GM12878 (cell line): ENCODE data around the gene ABCC5. TPM values are rescaled to one million over a fixed set of nuclear protein-coding genes. Genes with fewer than 3 reads are reported as not detected.

Experiments used
- CBX3 ChIP-seq: fragments of 200-600 bp; sonication (generic); IDR thresholded peaks from 2 replicates; pipeline ENCODE4 v1.6.1; 2016; ENCODE audit warnings: low read depth, borderline replicate concordance
- EGR1 ChIP-seq, 2 experiments: IDR thresholded peaks; 1 replicate in 1 of 2; 2 replicates in 1 of 2; pipeline ENCODE4 v1.6.1; 2011 to 2012; ENCODE audit warnings: low read depth in 2 of 2, low read length in 2 of 2, borderline replicate concordance in 1 of 2, mild to moderate bottlenecking in 1 of 2, moderate library complexity in 1 of 2
- GATAD2B ChIP-seq: fragments of 450-650 bp; conservative IDR thresholded peaks from 2 replicates; pipeline ENCODE4 v1.6.1; 2017; ENCODE audit warnings: low read depth, mild to moderate bottlenecking, moderate library complexity
- LARP7 ChIP-seq: fragments of 450-650 bp; IDR thresholded peaks from 2 replicates; pipeline ENCODE4 v1.6.1; 2017; ENCODE audit warnings: mild to moderate bottlenecking
- NBN ChIP-seq: fragments of 450-650 bp; IDR thresholded peaks from 2 replicates; pipeline ENCODE4 v1.6.1; 2016
- RBBP5 ChIP-seq: fragments of 200-600 bp; sonication (generic); conservative IDR thresholded peaks from 2 replicates; pipeline ENCODE4 v1.6.1; 2016
- TARDBP ChIP-seq: IDR thresholded peaks from 2 replicates; pipeline ENCODE4 v1.6.1; 2016; ENCODE audit warnings: borderline replicate concordance
- TCF12 ChIP-seq: IDR thresholded peaks from 2 replicates; pipeline ENCODE4 v1.6.1; 2011; ENCODE audit warnings: low read depth, mild to moderate bottlenecking, low read length
- TCF3 ChIP-seq: IDR thresholded peaks from 2 replicates; pipeline ENCODE4 v1.6.1; 2012; ENCODE audit warnings: low read depth, mild to moderate bottlenecking, low read length, borderline replicate concordance; ENCODE audit not compliant: insufficient read depth
- TCF7 ChIP-seq: IDR thresholded peaks from 2 replicates; pipeline ENCODE4 v1.6.1; 2014; ENCODE audit warnings: antibody characterized with exemption, borderline replicate concordance
- polyA plus RNA-seq, 11 experiments: library from polyadenylated mRNA; depleted of rRNA in 4 of 11; unstranded in 6 of 11; stranded (reverse) in 5 of 11; fragments of >200 nt; fragmentation: Nextera tagmentation in 4 of 11; fragmentation: Illumina TruSeq in 1 of 11; extraction: Ambion mirVana in 4 of 11; extraction: Trizol in 1 of 11; gene quantifications; 1 replicate in 1 of 11; 2 replicates in 10 of 11; pipeline versions ENCODE4 v1.2.1 to v1.2.3, GENCODE V29; 2011 to 2016; ENCODE audit warnings: inconsistent platforms in 2 of 11, missing spikeins in 2 of 11, low read depth in 1 of 11
- total RNA-seq, 4 experiments: library from RNA; depleted of rRNA in 3 of 4; stranded (reverse); fragments of >200 nt in 3 of 4; fragmentation: Illumina TruSeq in 1 of 4; extraction: Trizol in 1 of 4; gene quantifications; 2 replicates each; pipeline versions ENCODE4 v1.2.1 to v1.2.3, GENCODE V29; 2013 to 2021
- TF ChIP-seq, protein P1 (sequence below): fragments of 450-650 bp; IDR thresholded peaks from 2 replicates; pipeline ENCODE4 v1.6.1; 2017; ENCODE audit warnings: low read depth, mild to moderate bottlenecking, moderate library complexity
- TF ChIP-seq, protein P2 (sequence below): fragments of 450-650 bp; IDR thresholded peaks from 2 replicates; pipeline ENCODE4 v1.6.1; 2014; ENCODE audit warnings: mild to moderate bottlenecking
- TF ChIP-seq, protein P3 (sequence below): IDR thresholded peaks from 2 replicates; pipeline ENCODE4 v1.6.1; 2012; ENCODE audit warnings: low read depth, low read length, improper control_type of control experiment
- TF ChIP-seq, protein P4 (sequence below): fragments of 450-650 bp; IDR thresholded peaks from 2 replicates; pipeline ENCODE4 v1.6.1; 2018; ENCODE audit warnings: mild to moderate bottlenecking, low read depth, moderate library complexity; ENCODE audit not compliant: partially characterized antibody
- TF ChIP-seq, protein P5 (sequence below): IDR thresholded peaks from 2 replicates; pipeline ENCODE4 v1.6.1; 2011; ENCODE audit warnings: low read depth, mild to moderate bottlenecking, low read length, moderate library complexity, borderline replicate concordance; ENCODE audit errors: extremely low read depth

ABCC5 gene
- total and polyA plus RNA-seq, 10 of the 15 experiments (the other 5 are each of a cell fraction or from before 2014, with no cell fraction given) = 6.0 to 17.8 (median 9.7) TPM

DNA sequence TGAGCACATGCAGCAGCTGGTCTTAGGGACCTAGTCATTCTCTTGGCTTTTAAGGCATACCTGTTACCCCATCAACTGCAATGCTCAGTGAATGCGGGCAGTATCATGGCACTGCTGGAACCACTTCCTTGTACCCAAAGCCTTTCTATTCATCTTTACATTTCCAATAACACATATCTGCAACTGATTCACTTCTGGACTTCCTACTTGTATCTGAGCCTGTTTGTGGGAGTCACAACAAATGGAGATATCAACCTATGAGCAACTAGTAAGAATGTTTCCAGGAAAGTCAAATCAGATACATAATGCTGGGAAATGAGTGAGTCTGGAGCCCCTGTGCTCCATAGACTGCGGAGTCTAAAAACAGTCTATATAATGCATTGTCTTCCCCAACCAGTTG, 71.6 kb downstream of the ABCC5 start (continued):
- TF ChIP-seq, protein P1, sequence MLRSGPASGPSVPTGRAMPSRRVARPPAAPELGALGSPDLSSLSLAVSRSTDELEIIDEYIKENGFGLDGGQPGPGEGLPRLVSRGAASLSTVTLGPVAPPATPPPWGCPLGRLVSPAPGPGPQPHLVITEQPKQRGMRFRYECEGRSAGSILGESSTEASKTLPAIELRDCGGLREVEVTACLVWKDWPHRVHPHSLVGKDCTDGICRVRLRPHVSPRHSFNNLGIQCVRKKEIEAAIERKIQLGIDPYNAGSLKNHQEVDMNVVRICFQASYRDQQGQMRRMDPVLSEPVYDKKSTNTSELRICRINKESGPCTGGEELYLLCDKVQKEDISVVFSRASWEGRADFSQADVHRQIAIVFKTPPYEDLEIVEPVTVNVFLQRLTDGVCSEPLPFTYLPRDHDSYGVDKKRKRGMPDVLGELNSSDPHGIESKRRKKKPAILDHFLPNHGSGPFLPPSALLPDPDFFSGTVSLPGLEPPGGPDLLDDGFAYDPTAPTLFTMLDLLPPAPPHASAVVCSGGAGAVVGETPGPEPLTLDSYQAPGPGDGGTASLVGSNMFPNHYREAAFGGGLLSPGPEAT = no peak
- no peak for TF ChIP-seq TCF7
- TF ChIP-seq GATAD2B = no peak
- no peak for TF ChIP-seq TCF12
- TF ChIP-seq, protein P2, sequence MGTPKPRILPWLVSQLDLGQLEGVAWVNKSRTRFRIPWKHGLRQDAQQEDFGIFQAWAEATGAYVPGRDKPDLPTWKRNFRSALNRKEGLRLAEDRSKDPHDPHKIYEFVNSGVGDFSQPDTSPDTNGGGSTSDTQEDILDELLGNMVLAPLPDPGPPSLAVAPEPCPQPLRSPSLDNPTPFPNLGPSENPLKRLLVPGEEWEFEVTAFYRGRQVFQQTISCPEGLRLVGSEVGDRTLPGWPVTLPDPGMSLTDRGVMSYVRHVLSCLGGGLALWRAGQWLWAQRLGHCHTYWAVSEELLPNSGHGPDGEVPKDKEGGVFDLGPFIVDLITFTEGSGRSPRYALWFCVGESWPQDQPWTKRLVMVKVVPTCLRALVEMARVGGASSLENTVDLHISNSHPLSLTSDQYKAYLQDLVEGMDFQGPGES = no peak
- no peak for TF ChIP-seq TCF3
- no peak for TF ChIP-seq EGR1 (IDR thresholded peaks at IDR 0.05; ENCODE audit: borderline replicate concordance in 1 of 2, low read depth in 2 of 2, low read length in 2 of 2)
- TF ChIP-seq RBBP5 = no peak
- TF ChIP-seq, protein P3, sequence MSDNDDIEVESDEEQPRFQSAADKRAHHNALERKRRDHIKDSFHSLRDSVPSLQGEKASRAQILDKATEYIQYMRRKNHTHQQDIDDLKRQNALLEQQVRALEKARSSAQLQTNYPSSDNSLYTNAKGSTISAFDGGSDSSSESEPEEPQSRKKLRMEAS = no peak
- TF ChIP-seq LARP7 = no peak
- TF ChIP-seq TARDBP = no peak
- TF ChIP-seq, protein P4, sequence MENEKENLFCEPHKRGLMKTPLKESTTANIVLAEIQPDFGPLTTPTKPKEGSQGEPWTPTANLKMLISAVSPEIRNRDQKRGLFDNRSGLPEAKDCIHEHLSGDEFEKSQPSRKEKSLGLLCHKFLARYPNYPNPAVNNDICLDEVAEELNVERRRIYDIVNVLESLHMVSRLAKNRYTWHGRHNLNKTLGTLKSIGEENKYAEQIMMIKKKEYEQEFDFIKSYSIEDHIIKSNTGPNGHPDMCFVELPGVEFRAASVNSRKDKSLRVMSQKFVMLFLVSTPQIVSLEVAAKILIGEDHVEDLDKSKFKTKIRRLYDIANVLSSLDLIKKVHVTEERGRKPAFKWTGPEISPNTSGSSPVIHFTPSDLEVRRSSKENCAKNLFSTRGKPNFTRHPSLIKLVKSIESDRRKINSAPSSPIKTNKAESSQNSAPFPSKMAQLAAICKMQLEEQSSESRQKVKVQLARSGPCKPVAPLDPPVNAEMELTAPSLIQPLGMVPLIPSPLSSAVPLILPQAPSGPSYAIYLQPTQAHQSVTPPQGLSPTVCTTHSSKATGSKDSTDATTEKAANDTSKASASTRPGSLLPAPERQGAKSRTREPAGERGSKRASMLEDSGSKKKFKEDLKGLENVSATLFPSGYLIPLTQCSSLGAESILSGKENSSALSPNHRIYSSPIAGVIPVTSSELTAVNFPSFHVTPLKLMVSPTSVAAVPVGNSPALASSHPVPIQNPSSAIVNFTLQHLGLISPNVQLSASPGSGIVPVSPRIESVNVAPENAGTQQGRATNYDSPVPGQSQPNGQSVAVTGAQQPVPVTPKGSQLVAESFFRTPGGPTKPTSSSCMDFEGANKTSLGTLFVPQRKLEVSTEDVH = no peak
- TF ChIP-seq, protein P5, sequence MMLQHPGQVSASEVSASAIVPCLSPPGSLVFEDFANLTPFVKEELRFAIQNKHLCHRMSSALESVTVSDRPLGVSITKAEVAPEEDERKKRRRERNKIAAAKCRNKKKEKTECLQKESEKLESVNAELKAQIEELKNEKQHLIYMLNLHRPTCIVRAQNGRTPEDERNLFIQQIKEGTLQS = no peak
- TF ChIP-seq NBN = no peak
- TF ChIP-seq CBX3 = no peak
